Endodermal cell (in vitro differentiated cells): ENCODE results near the gene CALHM1. TPM values are rescaled to one million over a fixed set of nuclear protein-coding genes. Genes with fewer than 3 reads are reported as not detected.

Experiments used
- DNase-seq: peaks from one replicate; pipeline ENCODE4 v3.0.0-alpha.2; 2017
- H3K27ac ChIP-seq: 2 replicates; pipeline ENCODE4 v1.5.1; 2013; ENCODE audit warnings: mild to moderate bottlenecking, low read depth, low read length, moderate library complexity
- H3K27me3 ChIP-seq: 2 replicates; pipeline ENCODE4 v1.6.1; 2013; ENCODE audit warnings: mild to moderate bottlenecking, low read length, moderate library complexity; ENCODE audit not compliant: insufficient read depth, control insufficient read depth, poor library complexity, severe bottlenecking
- H3K36me3 ChIP-seq: 2 replicates; pipeline ENCODE4 v1.7.0; 2013; ENCODE audit warnings: mild to moderate bottlenecking, low read length, moderate library complexity; ENCODE audit not compliant: control insufficient read depth, insufficient read depth
- H3K4me1 ChIP-seq: one replicate; pipeline ENCODE4 v1.7.0; 2013; ENCODE audit warnings: low read length; ENCODE audit not compliant: control insufficient read depth, insufficient read depth
- H3K4me3 ChIP-seq: 2 replicates; pipeline ENCODE4 v1.5.1; 2013; ENCODE audit warnings: mild to moderate bottlenecking, low read length, moderate library complexity
- H3K9ac ChIP-seq: 2 replicates; pipeline ENCODE4 v1.6.1; 2013; ENCODE audit warnings: mild to moderate bottlenecking, low read length, moderate library complexity; ENCODE audit not compliant: poor library complexity, severe bottlenecking; ENCODE audit errors: extremely low read depth
- H3K9me3 ChIP-seq: 2 replicates; pipeline ENCODE4 v1.6.1; 2013; ENCODE audit warnings: mild to moderate bottlenecking, low read length, moderate library complexity; ENCODE audit not compliant: control insufficient read depth
- H3K27ac Mint-ChIP-seq: 2 replicates; pipeline ENCODE4 v1.8.0; 2020; ENCODE audit warnings: mixed read lengths
- H3K27me3 Mint-ChIP-seq: 2 replicates; pipeline ENCODE4 v1.8.0; 2021; ENCODE audit warnings: mild to moderate bottlenecking, mixed read lengths; ENCODE audit not compliant: insufficient read depth
- H3K36me3 Mint-ChIP-seq: 2 replicates; pipeline ENCODE4 v1.8.0; 2020; ENCODE audit warnings: low read depth, mixed read lengths
- H3K4me1 Mint-ChIP-seq: 2 replicates; pipeline ENCODE4 v1.8.0; 2020; ENCODE audit warnings: mixed read lengths
- H3K4me3 Mint-ChIP-seq: 2 replicates; pipeline ENCODE4 v1.8.0; 2020; ENCODE audit warnings: mild to moderate bottlenecking, moderate library complexity, mixed read lengths
- H3K9me3 Mint-ChIP-seq: 2 replicates; pipeline ENCODE4 v1.8.0; 2020; ENCODE audit warnings: mild to moderate bottlenecking, mixed read lengths
- WGBS, 2 experiments: methylation state at CpG; one replicate each; pipeline versions ENCODE4 v1.1.5 to v1.1.7; 2013; ENCODE audit warnings: missing lambda C conversion rate in 2 of 2, mixed read lengths in 1 of 2; ENCODE audit not compliant: insufficient coverage in 1 of 2, insufficient read length in 1 of 2; 5-methylcytosine and 5-hydroxymethylcytosine counted together
- total RNA-seq, 2 donors: library from RNA; stranded (reverse); fragmentation: NEBNext Ultra II Directional in 1 of 2; extraction: Animal tissue kit (Norgen Biotek cat#: 25700) in 1 of 2; gene quantifications; 2 replicates in 1 of 2; 3 replicates in 1 of 2; pipeline ENCODE4 v1.2.1, GENCODE V29; 2021
- TF ChIP-seq, protein P1 (sequence below): fragments of 200-600 bp; sonication (generic); conservative IDR thresholded peaks from 2 replicates; pipeline ENCODE4 v1.5.0; 2021; ENCODE audit warnings: antibody characterized with exemption, mild to moderate bottlenecking

CALHM1 gene
- total RNA-seq, 2 donors from 2014 or later: not detected

DNA sequence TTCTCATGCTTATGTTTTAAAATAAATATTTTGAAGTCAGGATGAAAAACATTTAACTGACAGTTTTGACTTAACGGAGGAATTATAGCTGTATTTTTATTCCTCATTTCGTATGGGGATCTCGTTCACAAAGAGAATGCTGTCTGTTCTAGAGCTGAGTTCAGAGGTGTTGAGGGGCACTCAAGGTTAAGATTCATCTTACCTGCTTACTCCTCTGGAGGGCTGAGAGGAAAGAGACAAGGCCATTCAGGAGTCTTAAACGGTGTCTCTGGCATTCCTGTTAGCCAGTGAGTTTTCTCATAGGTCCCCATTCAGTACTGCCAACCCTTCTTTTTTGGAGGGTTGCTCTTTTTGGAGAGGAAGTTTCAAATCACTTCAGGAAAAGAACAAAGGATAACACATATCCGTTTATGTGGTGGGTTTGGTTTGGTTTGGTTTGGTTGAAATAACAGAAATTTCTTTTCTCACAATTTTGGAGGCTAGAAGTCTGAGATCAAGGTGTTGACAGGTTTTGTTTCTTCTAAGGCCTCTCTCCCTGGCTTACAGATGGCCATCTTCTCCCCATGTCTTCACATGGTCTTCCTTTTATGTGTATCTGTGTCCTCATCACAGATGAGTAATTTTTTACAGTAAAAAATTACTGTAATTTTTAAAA is 29.6 kb downstream of the CALHM1 start:
- Histone ChIP-seq H3K27ac (no peak overlapping the region), H3K27me3 (no peaks in the 10 kb centered on the region), H3K9me3 (no peaks in the 10 kb centered on the region), H3K4me3 (no peak overlapping the region), H3K4me1 (no peaks in the 10 kb centered on the region), H3K36me3 (peaks cover 90% of the 10 kb centered on the region), H3K9ac (no peak overlapping the region)
- no peak overlapping the region for H3K4me3 Mint-ChIP-seq
- no peak overlapping the region for H3K27ac Mint-ChIP-seq
- H3K36me3 Mint-ChIP-seq: peaks cover 80% of the 10 kb centered on the region
- TF ChIP-seq, protein P1, sequence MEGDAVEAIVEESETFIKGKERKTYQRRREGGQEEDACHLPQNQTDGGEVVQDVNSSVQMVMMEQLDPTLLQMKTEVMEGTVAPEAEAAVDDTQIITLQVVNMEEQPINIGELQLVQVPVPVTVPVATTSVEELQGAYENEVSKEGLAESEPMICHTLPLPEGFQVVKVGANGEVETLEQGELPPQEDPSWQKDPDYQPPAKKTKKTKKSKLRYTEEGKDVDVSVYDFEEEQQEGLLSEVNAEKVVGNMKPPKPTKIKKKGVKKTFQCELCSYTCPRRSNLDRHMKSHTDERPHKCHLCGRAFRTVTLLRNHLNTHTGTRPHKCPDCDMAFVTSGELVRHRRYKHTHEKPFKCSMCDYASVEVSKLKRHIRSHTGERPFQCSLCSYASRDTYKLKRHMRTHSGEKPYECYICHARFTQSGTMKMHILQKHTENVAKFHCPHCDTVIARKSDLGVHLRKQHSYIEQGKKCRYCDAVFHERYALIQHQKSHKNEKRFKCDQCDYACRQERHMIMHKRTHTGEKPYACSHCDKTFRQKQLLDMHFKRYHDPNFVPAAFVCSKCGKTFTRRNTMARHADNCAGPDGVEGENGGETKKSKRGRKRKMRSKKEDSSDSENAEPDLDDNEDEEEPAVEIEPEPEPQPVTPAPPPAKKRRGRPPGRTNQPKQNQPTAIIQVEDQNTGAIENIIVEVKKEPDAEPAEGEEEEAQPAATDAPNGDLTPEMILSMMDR: no peak
- no peaks in the 10 kb centered on the region for H3K27me3 Mint-ChIP-seq
- H3K9me3 Mint-ChIP-seq: no peaks in the 10 kb centered on the region
- 93 to 100% methylated on average over 3 to 5 of the region's 5 CpGs for WGBS, 2 experiments
- DNase-seq: no peak
- H3K4me1 Mint-ChIP-seq: no peaks in the 10 kb centered on the region

DNA sequence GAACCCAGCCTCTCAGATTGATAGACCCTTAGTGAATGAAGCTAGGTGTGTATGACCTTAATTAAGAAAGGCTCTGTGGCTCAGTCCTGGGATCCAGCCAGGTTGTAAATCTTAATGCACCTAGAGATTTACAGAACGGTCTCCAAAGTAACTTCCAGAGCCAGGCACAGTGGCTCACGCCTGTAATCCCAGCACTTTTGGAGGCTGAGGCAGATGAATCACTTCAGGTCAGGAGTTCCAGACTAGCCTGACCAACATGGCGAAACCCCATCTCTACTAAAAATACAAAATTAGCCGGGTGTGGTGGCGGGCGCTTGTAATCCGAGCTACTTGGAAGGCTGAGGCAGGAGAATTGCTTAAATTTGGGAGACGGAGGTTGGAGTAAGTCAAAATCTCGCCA is 30.8 kb downstream of the CALHM1 start:
- no peak for DNase-seq
- Histone ChIP-seq H3K27me3 (no peaks in the 10 kb centered on the region), H3K9me3 (no peaks in the 10 kb centered on the region), H3K36me3 (peaks cover 90% of the 10 kb centered on the region), H3K4me3 (no peak overlapping the region), H3K9ac (no peak overlapping the region), H3K4me1 (no peaks in the 10 kb centered on the region), H3K27ac (no peak overlapping the region)
- no peaks in the 10 kb centered on the region for H3K27me3 Mint-ChIP-seq
- H3K27ac Mint-ChIP-seq: no peak overlapping the region
- H3K4me3 Mint-ChIP-seq: no peak overlapping the region
- H3K4me1 Mint-ChIP-seq: no peaks in the 10 kb centered on the region
- TF ChIP-seq, protein P1: no peak
- H3K36me3 Mint-ChIP-seq: peaks cover 83% of the 10 kb centered on the region
- 89 to 96% methylated on average over 2 to 9 of the region's 9 CpGs for WGBS, 2 experiments
- H3K9me3 Mint-ChIP-seq: no peaks in the 10 kb centered on the region

DNA sequence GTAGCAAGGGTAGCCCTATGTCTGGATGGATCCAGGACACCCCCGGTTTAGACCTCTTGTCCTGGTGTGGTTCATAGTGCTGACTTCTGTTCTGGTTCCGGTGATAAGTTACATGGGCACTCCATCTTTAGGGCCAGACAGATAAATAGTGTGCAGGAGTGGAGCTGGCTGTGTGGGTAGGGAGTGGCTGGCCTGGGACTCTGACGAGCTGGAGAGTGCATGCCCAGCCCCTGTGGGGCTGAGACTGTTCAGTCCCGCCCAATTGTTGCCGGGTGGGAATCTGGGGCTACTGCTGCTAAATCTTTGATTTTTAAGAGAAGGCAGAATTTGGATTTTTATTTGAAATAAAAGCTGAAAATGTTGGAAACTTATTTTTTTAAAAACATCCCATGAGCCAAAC is 35.0 kb downstream of the CALHM1 start:
- Histone ChIP-seq H3K9ac (no peak overlapping the region), H3K27ac (no peak overlapping the region), H3K36me3 (peaks cover 86% of the 10 kb centered on the region), H3K4me3 (no peak overlapping the region), H3K9me3 (no peaks in the 10 kb centered on the region), H3K4me1 (no peaks in the 10 kb centered on the region), H3K27me3 (no peaks in the 10 kb centered on the region)
- Mint-ChIP-seq H3K4me1 (no peaks in the 10 kb centered on the region), H3K36me3 (peaks cover 86% of the 10 kb centered on the region), H3K27me3 (no peaks in the 10 kb centered on the region), H3K9me3 (no peaks in the 10 kb centered on the region), H3K27ac (no peak overlapping the region), H3K4me3 (no peak overlapping the region)
- WGBS, 2 experiments: 95% methylated on average over 5 of the region's 5 CpGs; no CpG with 5 or more reads in 1 of the 2 experiments
- TF ChIP-seq, protein P1: no peak
- no peak for DNase-seq
